AG04449 (cell line): ENCODE data around the gene LRP1.

ENCODE experiments used
- CTCF ChIA-PET: fragments of 350-600 bp; formaldehyde crosslinking; extraction: SDS; loops from one replicate; lab custom pipeline; 2021; ENCODE audit warnings: antibody characterized with exemption; lab: Yijun Ruan, JAX
- POLR2A ChIA-PET: fragments of 400-600, 350-600 bp; formaldehyde crosslinking; extraction: SDS; loops from one replicate; lab custom pipeline; 2020; ENCODE audit warnings: antibody characterized with exemption, inconsistent platforms; lab: Yijun Ruan, JAX
- DNase-seq: peaks from one replicate; pipeline ENCODE4 v3.0.0-alpha.2; 2010; ENCODE audit warnings: low read depth, low spot score
- H3K4me3 ChIP-seq: 2 replicates; pipeline ENCODE4 v1.5.1; 2011; ENCODE audit warnings: low read depth, mild to moderate bottlenecking, control low read depth, low read length
- TF ChIP-seq, protein P1 (sequence below): IDR thresholded peaks from one replicate; pipeline ENCODE4 v1.5.1; 2011; ENCODE audit warnings: mild to moderate bottlenecking, moderate library complexity, low read length, control low read depth, inconsistent platforms; ENCODE audit not compliant: insufficient read depth; ENCODE audit errors: missing control alignments

Gene LRP1

DNA sequence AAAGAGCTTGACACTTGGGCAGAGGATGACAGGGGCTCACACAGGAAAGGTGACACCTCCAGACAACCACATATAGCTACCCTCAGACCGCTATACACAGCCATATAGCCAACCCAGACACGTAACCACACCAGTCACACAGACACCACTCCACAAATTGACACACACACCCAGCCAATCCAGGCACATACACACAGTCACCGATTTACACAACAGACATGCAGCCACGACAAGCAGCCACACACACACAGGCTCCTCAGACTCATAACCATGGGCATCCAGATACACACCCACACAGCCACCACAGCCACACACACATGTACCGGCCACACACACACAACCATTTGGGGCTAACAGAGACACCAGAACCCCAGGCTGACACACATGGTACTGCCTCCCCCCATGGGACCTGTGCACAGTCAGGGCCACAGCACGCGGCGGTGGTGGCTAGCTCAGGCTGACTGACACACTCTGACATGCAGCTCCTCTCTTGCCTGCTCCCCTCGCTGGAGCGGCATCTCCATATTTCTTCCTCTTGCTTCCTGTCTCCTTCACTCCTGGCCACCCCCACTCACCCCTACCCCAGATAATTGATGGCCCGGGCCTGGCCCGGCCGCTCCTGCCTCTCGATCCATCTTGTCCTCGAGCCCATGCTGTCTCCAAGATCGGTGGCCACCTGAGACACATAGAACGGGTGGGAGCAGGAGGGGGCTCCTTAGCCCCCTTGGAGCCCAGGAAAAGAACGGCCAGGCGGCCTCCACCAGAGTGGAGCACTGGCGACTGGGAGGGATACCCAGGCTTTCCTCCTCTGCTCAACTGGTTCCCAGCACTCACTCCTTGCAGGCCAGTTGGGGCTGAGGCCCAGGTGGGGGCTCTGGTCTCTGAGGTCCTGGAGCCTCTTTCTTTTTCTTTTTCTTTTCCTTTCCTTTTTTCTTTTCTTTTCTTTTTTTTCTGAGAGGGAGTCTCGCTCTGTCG lies 95.2 kb downstream of the LRP1 start:
- DNase-seq = no peak
- TF ChIP-seq, protein P1, sequence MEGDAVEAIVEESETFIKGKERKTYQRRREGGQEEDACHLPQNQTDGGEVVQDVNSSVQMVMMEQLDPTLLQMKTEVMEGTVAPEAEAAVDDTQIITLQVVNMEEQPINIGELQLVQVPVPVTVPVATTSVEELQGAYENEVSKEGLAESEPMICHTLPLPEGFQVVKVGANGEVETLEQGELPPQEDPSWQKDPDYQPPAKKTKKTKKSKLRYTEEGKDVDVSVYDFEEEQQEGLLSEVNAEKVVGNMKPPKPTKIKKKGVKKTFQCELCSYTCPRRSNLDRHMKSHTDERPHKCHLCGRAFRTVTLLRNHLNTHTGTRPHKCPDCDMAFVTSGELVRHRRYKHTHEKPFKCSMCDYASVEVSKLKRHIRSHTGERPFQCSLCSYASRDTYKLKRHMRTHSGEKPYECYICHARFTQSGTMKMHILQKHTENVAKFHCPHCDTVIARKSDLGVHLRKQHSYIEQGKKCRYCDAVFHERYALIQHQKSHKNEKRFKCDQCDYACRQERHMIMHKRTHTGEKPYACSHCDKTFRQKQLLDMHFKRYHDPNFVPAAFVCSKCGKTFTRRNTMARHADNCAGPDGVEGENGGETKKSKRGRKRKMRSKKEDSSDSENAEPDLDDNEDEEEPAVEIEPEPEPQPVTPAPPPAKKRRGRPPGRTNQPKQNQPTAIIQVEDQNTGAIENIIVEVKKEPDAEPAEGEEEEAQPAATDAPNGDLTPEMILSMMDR = no peak
- ChIA-PET CTCF (interaction anchor here (0.6 to 13.3 kb wide), 6 partner anchors 8 to 230 kb away, joined by 3 to 425 read pairs (median 4); partner anchors contain the start of gene NXPH4), POLR2A (no interaction called here)
- H3K4me3 ChIP-seq = no peak overlapping the region

DNA sequence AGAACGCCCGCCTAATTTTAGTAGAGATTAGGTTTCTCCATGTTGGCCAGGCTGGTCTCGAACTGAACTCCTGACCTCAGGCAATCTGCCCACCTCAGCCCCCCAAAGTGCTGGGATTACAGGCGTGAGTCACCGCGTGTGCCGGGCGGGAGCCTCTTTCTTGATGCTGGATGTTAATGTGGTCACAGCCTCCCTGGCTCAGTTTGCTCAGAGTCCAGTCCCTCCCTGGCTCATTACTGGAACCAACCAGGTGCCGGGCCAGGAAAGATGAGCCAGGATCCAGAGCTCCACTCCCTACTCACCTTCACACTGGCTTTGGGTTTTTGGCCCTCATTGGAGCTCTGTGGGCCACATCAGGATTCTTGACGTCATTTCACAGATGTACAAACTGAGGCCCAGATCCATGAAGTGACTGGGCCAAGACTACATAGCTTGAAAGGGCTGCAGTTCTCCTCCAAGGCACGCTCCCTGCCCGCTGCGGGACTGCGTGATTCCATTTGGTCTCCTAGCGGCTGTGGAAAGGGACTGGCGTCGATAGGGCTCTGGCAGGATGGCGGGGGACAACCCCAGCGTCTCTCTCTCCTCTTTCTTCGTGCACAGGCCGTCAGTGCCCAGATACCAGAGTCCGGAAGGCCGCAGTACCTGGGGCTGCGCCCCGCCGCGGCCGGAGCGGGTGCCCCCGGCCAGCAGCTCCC lies 96.1 kb downstream of the LRP1 start:
- POLR2A ChIA-PET = no interaction called here
- TF ChIP-seq, protein P1 = no peak
- H3K4me3 ChIP-seq = no peak overlapping the region
- CTCF ChIA-PET = interaction anchor here (0.9 to 13.3 kb wide), 3 partner anchors 9 to 238 kb away, joined by 4 to 425 read pairs (median 290); partner anchors contain the start of gene NXPH4
- no peak for DNase-seq

DNA sequence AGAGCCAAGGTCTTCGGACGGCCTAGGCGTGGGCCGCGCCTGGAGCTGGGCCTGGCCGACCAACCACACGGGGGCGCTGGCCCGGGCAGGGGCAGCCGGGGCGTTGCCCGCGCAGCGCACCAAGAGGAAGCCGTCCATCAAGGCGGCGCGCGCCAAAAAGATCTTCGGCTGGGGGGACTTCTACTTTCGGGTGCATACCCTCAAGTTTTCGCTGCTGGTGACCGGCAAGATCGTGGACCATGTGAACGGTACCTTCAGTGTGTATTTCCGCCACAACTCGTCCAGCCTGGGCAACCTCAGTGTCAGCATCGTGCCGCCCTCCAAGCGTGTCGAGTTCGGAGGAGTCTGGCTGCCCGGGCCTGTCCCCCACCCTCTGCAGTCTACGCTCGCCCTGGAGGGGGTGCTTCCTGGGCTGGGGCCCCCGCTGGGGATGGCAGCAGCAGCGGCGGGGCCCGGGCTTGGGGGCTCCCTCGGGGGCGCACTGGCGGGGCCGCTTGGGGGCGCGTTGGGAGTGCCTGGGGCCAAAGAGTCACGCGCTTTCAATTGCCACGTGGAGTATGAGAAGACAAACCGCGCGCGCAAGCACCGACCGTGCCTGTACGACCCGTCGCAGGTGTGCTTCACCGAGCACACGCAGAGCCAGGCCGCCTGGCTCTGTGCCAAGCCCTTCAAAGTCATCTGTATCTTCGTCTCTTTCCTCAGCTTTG lies 96.8 kb downstream of the LRP1 start:
- POLR2A ChIA-PET = no interaction called here
- TF ChIP-seq, protein P1 = peak; percentile 53
- CTCF ChIA-PET = interaction anchor here (0.6 to 13.3 kb wide), 4 partner anchors 10 to 238 kb away, joined by 3 to 425 read pairs (median 147); partner anchors contain the start of gene NXPH4
- H3K4me3 ChIP-seq = no peak overlapping the region
- no peak for DNase-seq

DNA sequence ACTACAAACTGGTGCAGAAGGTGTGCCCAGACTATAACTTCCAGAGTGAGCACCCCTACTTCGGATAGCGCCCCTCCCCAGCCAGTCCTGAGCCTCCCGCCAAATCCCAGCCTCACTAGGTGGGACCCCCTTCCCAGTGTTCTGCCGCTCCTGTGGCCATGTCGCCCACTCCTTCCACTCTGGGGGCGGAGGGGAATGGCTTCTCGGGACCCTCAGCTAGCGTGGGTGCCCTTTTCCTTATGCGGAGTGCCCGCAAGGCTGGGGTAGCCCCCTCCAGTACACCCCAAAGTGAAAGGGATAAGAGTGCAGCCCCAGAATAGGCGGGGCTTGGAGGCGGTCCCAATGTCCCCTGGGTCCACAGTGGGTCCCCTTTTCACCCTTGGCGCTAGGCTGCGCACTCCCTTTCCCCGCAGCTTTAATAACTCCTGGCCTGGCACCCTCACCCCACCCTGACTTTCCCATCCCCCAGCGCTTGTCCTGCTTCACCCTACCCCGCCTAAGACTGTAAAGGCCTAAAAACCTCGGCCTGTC lies 97.5 kb downstream of the LRP1 start:
- DNase-seq = no peak
- ChIA-PET POLR2A (interaction anchor here (1.9 kb wide), 1 partner anchor 12 kb away, joined by 5 read pairs; no protein-coding TSS in a partner anchor), CTCF (interaction anchor here (0.6 to 13.3 kb wide), 3 partner anchors 10 to 227 kb away, joined by 3 to 425 read pairs (median 290); partner anchors contain the start of gene NXPH4)
- H3K4me3 ChIP-seq = no peak overlapping the region
- TF ChIP-seq, protein P1 = no peak

DNA sequence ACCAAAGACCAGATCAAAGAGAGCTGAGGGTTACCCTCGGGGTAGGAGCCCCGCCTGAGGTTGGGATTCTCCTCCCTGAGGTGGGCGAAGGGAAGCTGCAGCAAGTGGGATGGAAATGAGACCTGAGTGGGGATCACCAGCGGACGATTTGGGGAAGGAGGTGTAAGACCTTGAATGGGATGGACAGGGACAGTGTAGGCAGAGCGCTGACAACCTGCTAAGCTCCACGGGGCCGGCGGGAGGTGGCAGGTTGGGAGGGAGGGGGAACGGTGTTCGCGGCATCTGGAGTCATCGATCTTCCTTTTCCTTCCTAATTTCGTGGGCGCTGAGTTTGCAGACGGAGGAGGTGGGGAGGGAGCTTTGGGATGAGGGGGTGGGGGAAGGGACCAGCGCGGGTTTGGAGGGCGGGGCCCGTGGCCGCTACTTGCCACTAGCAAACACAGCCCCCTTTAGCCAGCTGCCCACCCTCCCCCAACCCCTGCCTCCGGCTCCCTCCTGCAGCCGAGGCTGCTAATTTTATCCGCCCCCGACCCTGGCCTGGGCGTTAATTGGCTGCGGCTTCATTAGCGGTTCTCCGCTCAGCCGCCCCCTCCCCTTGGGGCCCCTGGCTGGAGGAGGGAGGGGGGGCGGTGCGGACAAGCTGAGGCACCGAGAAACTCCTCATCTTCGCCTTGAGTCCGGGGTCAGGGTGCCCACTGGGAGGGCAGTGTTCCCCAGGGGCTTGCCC lies 98.5 kb downstream of the LRP1 start:
- H3K4me3 ChIP-seq = no peak overlapping the region
- DNase-seq = no peak
- POLR2A ChIA-PET = interaction anchor here (1.3 to 1.9 kb wide), 2 partner anchors 11 to 12 kb away, joined by 4 to 5 read pairs; no protein-coding TSS in a partner anchor

More for the DNA sequence above, 98.5 kb downstream of the LRP1 start:
- TF ChIP-seq, protein P1 = no peak
- CTCF ChIA-PET = interaction anchor here (1.1 to 13.3 kb wide), 3 partner anchors 11 to 226 kb away, joined by 4 to 425 read pairs (median 290); partner anchors contain the start of gene NXPH4
